SK-N-SH treated with all-trans-retinoic acid at 6 μM for 48 hours (cell line): ENCODE measurements around the gene SLC25A34.

ENCODE experiments used
- ATAC-seq: fragments of 200-7000 bp; cut with Tn5 transposase; 3 replicates; pipeline ENCODE4 v1.9.1; 2020; ENCODE audit warnings: mild to moderate bottlenecking, moderate library complexity
- ARNTL ChIP-seq: fragments of 450-650 bp; formaldehyde crosslinking; IDR thresholded peaks from 2 replicates; pipeline ENCODE4 v1.5.0; 2020; ENCODE audit warnings: low read depth, mild to moderate bottlenecking, moderate library complexity, borderline replicate concordance
- BACH2 ChIP-seq: fragments of 250-450 bp; sonication (Bioruptor Pico); IDR thresholded peaks from 2 replicates; pipeline ENCODE4 v1.9.0; 2021; ENCODE audit warnings: mild to moderate bottlenecking, borderline replicate concordance
- CSDC2 ChIP-seq: fragments of 250-450 bp; sonication (Bioruptor Pico); IDR thresholded peaks from 2 replicates; pipeline ENCODE4 v1.5.0; 2020; ENCODE audit warnings: mild to moderate bottlenecking, moderate library complexity
- ESRRG ChIP-seq: fragments of 250-450 bp; sonication (Bioruptor Pico); IDR thresholded peaks from 2 replicates; pipeline ENCODE4 v1.6.1; 2021; ENCODE audit warnings: mild to moderate bottlenecking
- GLIS3 ChIP-seq: fragments of 250-450 bp; sonication (Bioruptor Pico); IDR thresholded peaks from 2 replicates; pipeline ENCODE4 v1.5.0; 2020; ENCODE audit warnings: mild to moderate bottlenecking, moderate library complexity
- ISL1 ChIP-seq: fragments of 250-450 bp; sonication (Bioruptor Pico); IDR thresholded peaks from 2 replicates; pipeline ENCODE4 v2.1.2; 2022; ENCODE audit warnings: mild to moderate bottlenecking, moderate library complexity
- OSR1 ChIP-seq: fragments of 250-450 bp; sonication (Bioruptor Pico); IDR thresholded peaks from 2 replicates; pipeline ENCODE4 v1.8.0; 2022; ENCODE audit warnings: moderate library complexity, mild to moderate bottlenecking, inconsistent platforms
- PPARA ChIP-seq: fragments of 250-450 bp; sonication (Bioruptor Pico); IDR thresholded peaks from 2 replicates; pipeline ENCODE4 v1.5.0; 2020; ENCODE audit warnings: mild to moderate bottlenecking, borderline replicate concordance
- RARB ChIP-seq: fragments of 250-450 bp; sonication (Bioruptor Pico); IDR thresholded peaks from 2 replicates; pipeline ENCODE4 v1.8.0; 2021; ENCODE audit warnings: mild to moderate bottlenecking, moderate library complexity
- TOX ChIP-seq: fragments of 250-450 bp; sonication (Bioruptor Pico); IDR thresholded peaks from 2 replicates; pipeline ENCODE4 v1.8.0; 2021; ENCODE audit warnings: mild to moderate bottlenecking, moderate library complexity, borderline replicate concordance
- ZC3H10 ChIP-seq: fragments of 250-450 bp; sonication (Bioruptor Pico); IDR thresholded peaks from 2 replicates; pipeline ENCODE4 v1.5.1; 2021; ENCODE audit warnings: mild to moderate bottlenecking, moderate library complexity
- ZFP3 ChIP-seq: fragments of 250-450 bp; sonication (Bioruptor Pico); IDR thresholded peaks from 2 replicates; pipeline ENCODE4 v1.5.0; 2020; ENCODE audit warnings: mild to moderate bottlenecking, moderate library complexity
- ZNF565 ChIP-seq: fragments of 450-650 bp; formaldehyde crosslinking; conservative IDR thresholded peaks from 2 replicates; pipeline ENCODE4 v1.5.0; 2020; ENCODE audit warnings: low read depth, mild to moderate bottlenecking, moderate library complexity
- ZNF70 ChIP-seq: fragments of 450-650 bp; formaldehyde crosslinking; IDR thresholded peaks from 2 replicates; pipeline ENCODE4 v1.5.0; 2020; ENCODE audit warnings: mild to moderate bottlenecking, moderate library complexity
- ZNF8 ChIP-seq: fragments of 450-650 bp; formaldehyde crosslinking; IDR thresholded peaks from 2 replicates; pipeline ENCODE4 v1.5.0; 2020; ENCODE audit warnings: mild to moderate bottlenecking, moderate library complexity
- TF ChIP-seq, protein P1 (sequence below): fragments of 250-450 bp; sonication (Bioruptor Pico); IDR thresholded peaks from 2 replicates; pipeline ENCODE4 v1.8.0; 2021; ENCODE audit warnings: low read depth, mild to moderate bottlenecking, moderate library complexity, borderline replicate concordance
- TF ChIP-seq, protein P2 (sequence below): fragments of 250-450 bp; sonication (Bioruptor Pico); IDR thresholded peaks from 2 replicates; pipeline ENCODE4 v1.5.1; 2020; ENCODE audit warnings: low read depth, mild to moderate bottlenecking, moderate library complexity
- TF ChIP-seq, protein P3 (sequence below): fragments of 250-450 bp; sonication (Bioruptor Pico); IDR thresholded peaks from 2 replicates; pipeline ENCODE4 v1.5.0; 2020; ENCODE audit warnings: mild to moderate bottlenecking, moderate library complexity
- TF ChIP-seq, protein P4 (sequence below): fragments of 250-450 bp; sonication (Bioruptor Pico); IDR thresholded peaks from 2 replicates; pipeline ENCODE4 v1.8.0; 2020; ENCODE audit warnings: mild to moderate bottlenecking, moderate library complexity, borderline replicate concordance
- TF ChIP-seq, protein P5 (sequence below): fragments of 250-450 bp; sonication (Bioruptor Pico); IDR thresholded peaks from 2 replicates; pipeline ENCODE4 v1.5.1; 2021; ENCODE audit warnings: mild to moderate bottlenecking, moderate library complexity

Gene SLC25A34

DNA sequence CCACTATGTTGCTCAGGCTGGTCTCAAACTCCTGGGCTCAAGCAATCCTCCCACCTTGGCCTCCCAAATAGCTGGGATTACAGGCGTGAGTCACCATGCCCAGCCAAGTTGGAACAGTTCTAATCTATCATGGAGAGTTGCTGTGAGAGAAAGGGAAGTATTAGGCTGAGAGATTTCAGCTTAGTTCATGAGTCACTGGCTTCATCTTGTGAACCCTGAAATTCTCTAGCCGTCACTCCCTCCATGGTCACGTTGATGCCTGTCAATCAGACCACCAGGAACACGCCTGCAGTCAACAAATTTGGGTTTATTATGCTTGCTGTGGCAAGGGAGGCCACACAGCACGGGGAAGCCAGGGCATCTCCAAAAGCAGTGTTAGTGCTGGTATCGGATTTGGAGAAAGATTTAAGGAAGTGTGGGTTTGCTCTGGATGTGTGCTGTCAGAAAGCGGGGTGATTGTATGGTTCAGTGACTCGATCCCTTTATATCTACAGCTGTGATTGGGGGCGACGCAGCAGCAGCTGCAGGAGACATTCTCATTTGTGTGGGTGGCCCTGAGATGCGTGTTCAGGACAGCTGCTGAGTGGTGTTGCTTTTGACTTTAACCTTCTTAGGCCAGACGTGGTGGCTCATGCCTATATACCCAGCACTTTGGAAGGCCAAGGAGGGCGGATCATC is 52.7 kb downstream of the SLC25A34 start:
- TF ChIP-seq RARB (CRISPR knock-in tag) (no peak), ARNTL (CRISPR knock-in tag) (no peak), GLIS3 (CRISPR knock-in tag) (no peak), ISL1 (no peak), PPARA (no peak), TOX (CRISPR knock-in tag) (no peak), ZFP3 (CRISPR knock-in tag) (no peak), ESRRG (no peak), ZC3H10 (CRISPR knock-in tag) (no peak), ZNF8 (CRISPR knock-in tag) (no peak), CSDC2 (CRISPR knock-in tag) (no peak), OSR1 (CRISPR knock-in tag) (no peak), ZNF565 (CRISPR knock-in tag) (no peak), BACH2 (CRISPR knock-in tag) (no peak), ZNF70 (CRISPR knock-in tag) (no peak)
- TF ChIP-seq, protein P1, sequence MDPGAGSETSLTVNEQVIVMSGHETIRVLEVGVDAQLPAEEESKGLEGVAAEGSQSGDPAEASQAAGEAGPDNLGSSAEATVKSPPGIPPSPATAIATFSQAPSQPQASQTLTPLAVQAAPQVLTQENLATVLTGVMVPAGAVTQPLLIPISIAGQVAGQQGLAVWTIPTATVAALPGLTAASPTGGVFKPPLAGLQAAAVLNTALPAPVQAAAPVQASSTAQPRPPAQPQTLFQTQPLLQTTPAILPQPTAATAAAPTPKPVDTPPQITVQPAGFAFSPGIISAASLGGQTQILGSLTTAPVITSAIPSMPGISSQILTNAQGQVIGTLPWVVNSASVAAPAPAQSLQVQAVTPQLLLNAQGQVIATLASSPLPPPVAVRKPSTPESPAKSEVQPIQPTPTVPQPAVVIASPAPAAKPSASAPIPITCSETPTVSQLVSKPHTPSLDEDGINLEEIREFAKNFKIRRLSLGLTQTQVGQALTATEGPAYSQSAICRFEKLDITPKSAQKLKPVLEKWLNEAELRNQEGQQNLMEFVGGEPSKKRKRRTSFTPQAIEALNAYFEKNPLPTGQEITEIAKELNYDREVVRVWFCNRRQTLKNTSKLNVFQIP (CRISPR knock-in tag) = no peak
- TF ChIP-seq, protein P2, sequence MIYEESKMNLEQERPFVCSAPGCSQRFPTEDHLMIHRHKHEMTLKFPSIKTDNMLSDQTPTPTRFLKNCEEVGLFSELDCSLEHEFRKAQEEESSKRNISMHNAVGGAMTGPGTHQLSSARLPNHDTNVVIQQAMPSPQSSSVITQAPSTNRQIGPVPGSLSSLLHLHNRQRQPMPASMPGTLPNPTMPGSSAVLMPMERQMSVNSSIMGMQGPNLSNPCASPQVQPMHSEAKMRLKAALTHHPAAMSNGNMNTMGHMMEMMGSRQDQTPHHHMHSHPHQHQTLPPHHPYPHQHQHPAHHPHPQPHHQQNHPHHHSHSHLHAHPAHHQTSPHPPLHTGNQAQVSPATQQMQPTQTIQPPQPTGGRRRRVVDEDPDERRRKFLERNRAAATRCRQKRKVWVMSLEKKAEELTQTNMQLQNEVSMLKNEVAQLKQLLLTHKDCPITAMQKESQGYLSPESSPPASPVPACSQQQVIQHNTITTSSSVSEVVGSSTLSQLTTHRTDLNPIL (CRISPR knock-in tag) = no peak
- TF ChIP-seq, protein P3, sequence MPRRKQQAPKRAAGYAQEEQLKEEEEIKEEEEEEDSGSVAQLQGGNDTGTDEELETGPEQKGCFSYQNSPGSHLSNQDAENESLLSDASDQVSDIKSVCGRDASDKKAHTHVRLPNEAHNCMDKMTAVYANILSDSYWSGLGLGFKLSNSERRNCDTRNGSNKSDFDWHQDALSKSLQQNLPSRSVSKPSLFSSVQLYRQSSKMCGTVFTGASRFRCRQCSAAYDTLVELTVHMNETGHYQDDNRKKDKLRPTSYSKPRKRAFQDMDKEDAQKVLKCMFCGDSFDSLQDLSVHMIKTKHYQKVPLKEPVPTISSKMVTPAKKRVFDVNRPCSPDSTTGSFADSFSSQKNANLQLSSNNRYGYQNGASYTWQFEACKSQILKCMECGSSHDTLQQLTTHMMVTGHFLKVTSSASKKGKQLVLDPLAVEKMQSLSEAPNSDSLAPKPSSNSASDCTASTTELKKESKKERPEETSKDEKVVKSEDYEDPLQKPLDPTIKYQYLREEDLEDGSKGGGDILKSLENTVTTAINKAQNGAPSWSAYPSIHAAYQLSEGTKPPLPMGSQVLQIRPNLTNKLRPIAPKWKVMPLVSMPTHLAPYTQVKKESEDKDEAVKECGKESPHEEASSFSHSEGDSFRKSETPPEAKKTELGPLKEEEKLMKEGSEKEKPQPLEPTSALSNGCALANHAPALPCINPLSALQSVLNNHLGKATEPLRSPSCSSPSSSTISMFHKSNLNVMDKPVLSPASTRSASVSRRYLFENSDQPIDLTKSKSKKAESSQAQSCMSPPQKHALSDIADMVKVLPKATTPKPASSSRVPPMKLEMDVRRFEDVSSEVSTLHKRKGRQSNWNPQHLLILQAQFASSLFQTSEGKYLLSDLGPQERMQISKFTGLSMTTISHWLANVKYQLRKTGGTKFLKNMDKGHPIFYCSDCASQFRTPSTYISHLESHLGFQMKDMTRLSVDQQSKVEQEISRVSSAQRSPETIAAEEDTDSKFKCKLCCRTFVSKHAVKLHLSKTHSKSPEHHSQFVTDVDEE (CRISPR knock-in tag) = no peak
- TF ChIP-seq, protein P4, sequence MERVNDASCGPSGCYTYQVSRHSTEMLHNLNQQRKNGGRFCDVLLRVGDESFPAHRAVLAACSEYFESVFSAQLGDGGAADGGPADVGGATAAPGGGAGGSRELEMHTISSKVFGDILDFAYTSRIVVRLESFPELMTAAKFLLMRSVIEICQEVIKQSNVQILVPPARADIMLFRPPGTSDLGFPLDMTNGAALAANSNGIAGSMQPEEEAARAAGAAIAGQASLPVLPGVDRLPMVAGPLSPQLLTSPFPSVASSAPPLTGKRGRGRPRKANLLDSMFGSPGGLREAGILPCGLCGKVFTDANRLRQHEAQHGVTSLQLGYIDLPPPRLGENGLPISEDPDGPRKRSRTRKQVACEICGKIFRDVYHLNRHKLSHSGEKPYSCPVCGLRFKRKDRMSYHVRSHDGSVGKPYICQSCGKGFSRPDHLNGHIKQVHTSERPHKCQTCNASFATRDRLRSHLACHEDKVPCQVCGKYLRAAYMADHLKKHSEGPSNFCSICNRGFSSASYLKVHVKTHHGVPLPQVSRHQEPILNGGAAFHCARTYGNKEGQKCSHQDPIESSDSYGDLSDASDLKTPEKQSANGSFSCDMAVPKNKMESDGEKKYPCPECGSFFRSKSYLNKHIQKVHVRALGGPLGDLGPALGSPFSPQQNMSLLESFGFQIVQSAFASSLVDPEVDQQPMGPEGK (CRISPR knock-in tag) = no peak
- TF ChIP-seq, protein P5, sequence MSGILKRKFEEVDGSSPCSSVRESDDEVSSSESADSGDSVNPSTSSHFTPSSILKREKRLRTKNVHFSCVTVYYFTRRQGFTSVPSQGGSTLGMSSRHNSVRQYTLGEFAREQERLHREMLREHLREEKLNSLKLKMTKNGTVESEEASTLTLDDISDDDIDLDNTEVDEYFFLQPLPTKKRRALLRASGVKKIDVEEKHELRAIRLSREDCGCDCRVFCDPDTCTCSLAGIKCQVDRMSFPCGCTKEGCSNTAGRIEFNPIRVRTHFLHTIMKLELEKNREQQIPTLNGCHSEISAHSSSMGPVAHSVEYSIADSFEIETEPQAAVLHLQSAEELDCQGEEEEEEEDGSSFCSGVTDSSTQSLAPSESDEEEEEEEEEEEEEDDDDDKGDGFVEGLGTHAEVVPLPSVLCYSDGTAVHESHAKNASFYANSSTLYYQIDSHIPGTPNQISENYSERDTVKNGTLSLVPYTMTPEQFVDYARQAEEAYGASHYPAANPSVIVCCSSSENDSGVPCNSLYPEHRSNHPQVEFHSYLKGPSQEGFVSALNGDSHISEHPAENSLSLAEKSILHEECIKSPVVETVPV = no peak
- peak; percentile 6; the same call in 1 of the 3 replicates for ATAC-seq
